ENCODE measurements around the gene ZER1. TPM values are rescaled to one million over a fixed set of nuclear protein-coding genes. Genes with fewer than 3 reads are reported as not detected.

The ZER1 gene
- polyA plus RNA-seq, 3 donors: 13.4 to 23.3 (median 20.1) TPM

- 63 to 77% (median 70%) methylated on average over 17 of the region's 17 CpGs for WGBS, 3 donors
- H3K27ac ChIP-seq (ENCODE audit: low read depth, low read length): no peak overlapping the region
These were observed 85.9 kb downstream of the ZER1 start for GRCh38 chr9:128685636-128686489.

GRCh38 chr9:128684325-128685199 is 87.2 kb downstream of the ZER1 start:
- no peak overlapping the region for H3K27ac ChIP-seq (ENCODE audit: low read depth, low read length)
- WGBS, 3 donors: 5 to 11% (median 6%) methylated on average over 15 of the region's 15 CpGs

GRCh38 chr9:128684065-128684324 is 87.7 kb downstream of the ZER1 start:
- no peak overlapping the region for H3K27ac ChIP-seq (ENCODE audit: low read depth, low read length)
- 0% methylated on average over 3 of the region's 3 CpGs for WGBS, 3 donors

GRCh38 chr9:128683340-128684064 is 88.2 kb downstream of the ZER1 start:
- no peak overlapping the region for H3K27ac ChIP-seq (ENCODE audit: low read depth, low read length)
- 3 to 6% (median 5%) methylated on average over 21 of the region's 21 CpGs for WGBS, 3 donors

Other genes with a start within 250 kb of the ZER1 start
- gene SPTAN1, start 219.3 kb downstream of the ZER1 start, polyA plus RNA-seq: 100 to 1,000 TPM in 2 of 3 donors, 10 to 100 TPM in 1; 41.2 to 147 (median 103) TPM
- gene DYNC2I2, start 115.1 kb downstream of the ZER1 start, polyA plus RNA-seq: 10 to 100 TPM; 15.0 to 30.8 (median 15.7) TPM
- 100 to 1,000 TPM in 2 of 3 donors, 10 to 100 TPM in 1; 85.2 to 179 (median 111) TPM for gene SET, start 82.7 kb downstream of the ZER1 start, polyA plus RNA-seq
- gene PKN3, start 69.4 kb downstream of the ZER1 start, polyA plus RNA-seq: 10 to 100 TPM in 2 of 3 donors, 1 to 10 TPM in 1; 5.9 to 21.4 (median 13.8) TPM
- 10 to 100 TPM; 28.8 to 73.3 (median 43.7) TPM for gene ZDHHC12, start 47.8 kb downstream of the ZER1 start, polyA plus RNA-seq
- gene TBC1D13, start 15.3 kb upstream of the ZER1 start, polyA plus RNA-seq: 10 to 100 TPM; 14.2 to 19.1 (median 16.2) TPM
- gene ENDOG, start 46.6 kb upstream of the ZER1 start, polyA plus RNA-seq: 10 to 100 TPM; 11.4 to 22.6 (median 22.0) TPM
- gene SPOUT1, start 57.9 kb upstream of the ZER1 start, polyA plus RNA-seq: 10 to 100 TPM; 16.3 to 34.9 (median 21.0) TPM
- 1 to 10 TPM; 1.7 to 6.2 (median 3.3) TPM for gene KYAT1, start 110.0 kb upstream of the ZER1 start, polyA plus RNA-seq
- gene LRRC8A, start 110.2 kb upstream of the ZER1 start, polyA plus RNA-seq: 10 to 100 TPM; 15.3 to 31.3 (median 21.6) TPM
- gene PHYHD1, start 149.1 kb upstream of the ZER1 start, polyA plus RNA-seq: 10 to 100 TPM; 41.6 to 58.1 (median 51.5) TPM
- 10 to 100 TPM in 1 of 3 donors, 1 to 10 TPM in 2; 4.7 to 15.5 (median 9.5) TPM for gene DOLK, start 175.7 kb upstream of the ZER1 start, polyA plus RNA-seq
- 10 to 100 TPM in 2 of 3 donors, 1 to 10 TPM in 1; 7.8 to 20.9 (median 12.4) TPM for gene NUP188, start 175.8 kb upstream of the ZER1 start, polyA plus RNA-seq

Data from adipose tissue (tissue), 3 donors.